T-helper 2 cell treated with Interferon-gamma antibody and Interleukin-4, amounts not matched to agents 100 ng/mL and 5 ng/mL, for 36 hours (primary cell): ENCODE data around the gene ADAMTSL3. TPM values are rescaled to one million over a fixed set of nuclear protein-coding genes. Genes with fewer than 3 reads are reported as not detected.
"Not testable (repeated sequence)": the region's sequence is repeated elsewhere in the genome, so short reads cannot be mapped to it uniquely, and the experiment has no call there.

Source experiments
- intact Hi-C: fragments of 100-400 bp; cut with micrococcal nuclease; formaldehyde crosslinking; loops from one replicate; pipeline ENCODE4 v1.15.1; 2023
- total RNA-seq: library from RNA; stranded (reverse); gene quantifications from 2 replicates; pipeline ENCODE4 v1.2.3, GENCODE V29; 2022

Gene ADAMTSL3
- total RNA-seq, 1 donor from 2014 or later, result 0.07 TPM

GRCh38 chr15:84016371-84016770, 362.4 kb downstream of the ADAMTSL3 start:
- intact Hi-C loops, result no loop called here

- intact Hi-C loops, result loop anchor here (5.0 kb wide), 1 partner anchor 455 kb away; no protein-coding TSS in a partner anchor
Observed at GRCh38 chr15:84022516-84022915, 368.6 kb downstream of the ADAMTSL3 start.

- intact Hi-C loops, result loop anchor here (5.0 kb wide), 1 partner anchor 456 kb away; no protein-coding TSS in a partner anchor
Observed at GRCh38 chr15:84023636-84024035, 369.7 kb downstream of the ADAMTSL3 start.

GRCh38 chr15:84033793-84034553, 380.1 kb downstream of the ADAMTSL3 start:
- intact Hi-C loops, result loop anchor here (2.0 kb wide), 1 partner anchor 469 kb away; no protein-coding TSS in a partner anchor

GRCh38 chr15:84034578-84035398, 380.9 kb downstream of the ADAMTSL3 start:
- intact Hi-C loops, result loop anchor here (2.0 kb wide), 1 partner anchor 470 kb away; no protein-coding TSS in a partner anchor

- intact Hi-C loops, result loop anchor here (2.0 kb wide), 1 partner anchor 471 kb away; no protein-coding TSS in a partner anchor
Observed at GRCh38 chr15:84035399-84035766, 381.5 kb downstream of the ADAMTSL3 start.

GRCh38 chr15:84037301-84037700, 383.4 kb downstream of the ADAMTSL3 start:
- intact Hi-C loops, result no loop called here

- intact Hi-C loops, result not testable (repeated sequence)
Observed at GRCh38 chr15:84042434-84043056, 388.6 kb downstream of the ADAMTSL3 start.

GRCh38 chr15:84046064-84046637, 392.2 kb downstream of the ADAMTSL3 start:
- intact Hi-C loops, result no loop called here

- intact Hi-C loops, result not testable (repeated sequence)
Observed at GRCh38 chr15:84049480-84049879, 395.6 kb downstream of the ADAMTSL3 start.

- intact Hi-C loops, result no loop called here
Observed at GRCh38 chr15:84050076-84050475, 396.2 kb downstream of the ADAMTSL3 start.

GRCh38 chr15:84051146-84051545, 397.2 kb downstream of the ADAMTSL3 start:
- intact Hi-C loops, result not testable (repeated sequence)

GRCh38 chr15:84054544-84054943, 400.6 kb downstream of the ADAMTSL3 start:
- intact Hi-C loops, result not testable (repeated sequence)

GRCh38 chr15:84057714-84058331, 403.9 kb downstream of the ADAMTSL3 start:
- intact Hi-C loops, result no loop called here

GRCh38 chr15:84063674-84064073, 409.8 kb downstream of the ADAMTSL3 start:
- intact Hi-C loops, result not testable (repeated sequence)

GRCh38 chr15:84068674-84069073, 414.8 kb downstream of the ADAMTSL3 start:
- intact Hi-C loops, result not testable (repeated sequence)

GRCh38 chr15:84078038-84078437, 424.1 kb downstream of the ADAMTSL3 start:
- intact Hi-C loops, result not testable (repeated sequence)

- intact Hi-C loops, result not testable (repeated sequence)
Observed at GRCh38 chr15:84079325-84079884, 425.5 kb downstream of the ADAMTSL3 start.

- intact Hi-C loops, result no loop called here
Observed at GRCh38 chr15:84079885-84080777, 426.2 kb downstream of the ADAMTSL3 start.

GRCh38 chr15:84080778-84081084, 426.8 kb downstream of the ADAMTSL3 start:
- intact Hi-C loops, result not testable (repeated sequence)
